Natural killer cell (primary cell): Measurements from ENCODE around the gene OPRD1. TPM values are rescaled to one million over a fixed set of nuclear protein-coding genes. Genes with fewer than 3 reads are reported as not detected.
"Not testable (repeated sequence)": the region's sequence is repeated elsewhere in the genome, so short reads cannot be mapped to it uniquely, and the experiment has no call there.

Source experiments
- ATAC-seq, 3 donors: fragments of 150-1000 bp in 2 of 3; fragments of 200-7000 bp in 1 of 3; cut with Tn5 transposase; 1 replicate in 1 of 3; 2 replicates in 2 of 3; pipeline ENCODE4 v1.10.0; 2021; ENCODE audit warnings: mild to moderate bottlenecking in 2 of 3, moderate library complexity in 2 of 3
- DNase-seq, 2 donors: peaks; one replicate each; pipeline versions ENCODE4 v3.0.0 to v3.0.0-alpha.2; 2013 to 2021; ENCODE audit warnings: mixed read lengths in 1 of 2
- H3K27ac ChIP-seq: one replicate; pipeline ENCODE4 v1.5.1; 2013; ENCODE audit warnings: mild to moderate bottlenecking, low read length
- H3K27me3 ChIP-seq: one replicate; pipeline ENCODE4 v1.6.1; 2013; ENCODE audit warnings: low read length; ENCODE audit not compliant: control insufficient read depth, insufficient read depth
- H3K36me3 ChIP-seq: one replicate; pipeline ENCODE4 v1.6.1; 2013; ENCODE audit warnings: low read length; ENCODE audit not compliant: control insufficient read depth, insufficient read depth
- H3K4me1 ChIP-seq: one replicate; pipeline ENCODE4 v1.6.1; 2013; ENCODE audit warnings: low read length; ENCODE audit not compliant: control insufficient read depth, insufficient read depth
- H3K4me3 ChIP-seq: one replicate; pipeline ENCODE4 v1.5.1; 2013; ENCODE audit warnings: low read length
- H3K9me3 ChIP-seq: one replicate; pipeline ENCODE4 v1.6.1; 2013; ENCODE audit warnings: low read length; ENCODE audit not compliant: control insufficient read depth, insufficient read depth
- H3K27ac Mint-ChIP-seq, 2 donors: one replicate each; pipeline ENCODE4 v1.8.0; 2022; ENCODE audit warnings: mild to moderate bottlenecking in 2 of 2, mixed read lengths in 2 of 2, moderate library complexity in 1 of 2
- H3K27me3 Mint-ChIP-seq, 2 donors: one replicate each; pipeline ENCODE4 v1.8.0; 2022; ENCODE audit warnings: low read depth in 2 of 2, mixed read lengths in 2 of 2
- H3K36me3 Mint-ChIP-seq: one replicate; pipeline ENCODE4 v1.8.0; 2022; ENCODE audit warnings: mixed read lengths
- H3K4me1 Mint-ChIP-seq, 2 donors: one replicate each; pipeline ENCODE4 v1.8.0; 2022; ENCODE audit warnings: mixed read lengths in 2 of 2
- H3K4me3 Mint-ChIP-seq: one replicate; pipeline ENCODE4 v1.8.0; 2022; ENCODE audit warnings: mild to moderate bottlenecking, moderate library complexity, mixed read lengths
- H3K9me3 Mint-ChIP-seq, 2 donors: one replicate each; pipeline ENCODE4 v1.8.0; 2022; ENCODE audit warnings: mixed read lengths in 2 of 2
- WGBS: methylation state at CpG from one replicate; pipeline ENCODE4 v1.1.7; 2013; ENCODE audit warnings: missing lambda C conversion rate; ENCODE audit not compliant: insufficient coverage; 5-methylcytosine and 5-hydroxymethylcytosine counted together
- intact Hi-C: fragments of 100-400 bp; cut with micrococcal nuclease; formaldehyde crosslinking; loops from one replicate; pipeline ENCODE4 v1.14.2; 2022
- total RNA-seq, 4 donors: library from RNA; stranded (reverse); fragments of 120-200 nt in 1 of 4; gene quantifications; one replicate each; pipeline versions ENCODE4 v1.2.3 to v1.2.4, GENCODE V29; 2013 to 2022
- TF ChIP-seq, protein P1 (sequence below): fragments of 200-600 bp; IDR thresholded peaks from one replicate; pipeline ENCODE4 v1.8.0; 2022; ENCODE audit warnings: antibody characterized with exemption

OPRD1 gene
- total RNA-seq, 3 donors from 2014 or later (not counting 1 experiment from before 2014, with no cell fraction given), result not detected

DNA sequence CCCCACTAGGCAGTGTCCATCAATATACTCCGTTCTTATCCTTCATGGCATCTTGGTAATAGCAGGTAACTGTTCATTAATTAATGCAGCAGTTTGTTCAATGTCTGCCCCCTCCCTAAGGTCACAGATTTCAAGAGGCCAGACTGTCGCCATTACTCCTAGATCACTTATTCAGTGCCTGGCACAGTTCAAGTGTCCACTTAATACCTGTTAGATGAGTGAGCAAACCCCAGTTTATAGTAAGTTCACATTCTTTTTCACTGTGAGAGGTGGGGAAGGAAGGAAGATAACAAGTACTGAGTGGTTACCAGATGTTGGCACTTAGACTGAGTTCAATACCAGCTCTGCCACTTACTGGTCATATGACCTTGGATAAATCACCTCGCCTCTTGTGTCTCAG lies 36.4 kb downstream of the OPRD1 start:
- DNase-seq, result no peak
- Mint-ChIP-seq H3K27me3 (peaks cover 0 to 15% of the 10 kb centered on the region in 2 donors), H3K4me3 (no peak overlapping the region), H3K4me1 (no peaks in the 10 kb centered on the region), H3K9me3 (no peaks in the 10 kb centered on the region), H3K36me3 (no peaks in the 10 kb centered on the region), H3K27ac (no peak overlapping the region)
- H3K27ac ChIP-seq, result no peak overlapping the region
- no peaks in the 10 kb centered on the region for H3K4me1 ChIP-seq
- WGBS, result 95% methylated on average over 3 of the region's 3 CpGs
- no peak for ATAC-seq
- H3K36me3 ChIP-seq, result no peaks in the 10 kb centered on the region
- no peak overlapping the region for H3K4me3 ChIP-seq
- H3K9me3 ChIP-seq, result no peaks in the 10 kb centered on the region
- TF ChIP-seq, protein P1, sequence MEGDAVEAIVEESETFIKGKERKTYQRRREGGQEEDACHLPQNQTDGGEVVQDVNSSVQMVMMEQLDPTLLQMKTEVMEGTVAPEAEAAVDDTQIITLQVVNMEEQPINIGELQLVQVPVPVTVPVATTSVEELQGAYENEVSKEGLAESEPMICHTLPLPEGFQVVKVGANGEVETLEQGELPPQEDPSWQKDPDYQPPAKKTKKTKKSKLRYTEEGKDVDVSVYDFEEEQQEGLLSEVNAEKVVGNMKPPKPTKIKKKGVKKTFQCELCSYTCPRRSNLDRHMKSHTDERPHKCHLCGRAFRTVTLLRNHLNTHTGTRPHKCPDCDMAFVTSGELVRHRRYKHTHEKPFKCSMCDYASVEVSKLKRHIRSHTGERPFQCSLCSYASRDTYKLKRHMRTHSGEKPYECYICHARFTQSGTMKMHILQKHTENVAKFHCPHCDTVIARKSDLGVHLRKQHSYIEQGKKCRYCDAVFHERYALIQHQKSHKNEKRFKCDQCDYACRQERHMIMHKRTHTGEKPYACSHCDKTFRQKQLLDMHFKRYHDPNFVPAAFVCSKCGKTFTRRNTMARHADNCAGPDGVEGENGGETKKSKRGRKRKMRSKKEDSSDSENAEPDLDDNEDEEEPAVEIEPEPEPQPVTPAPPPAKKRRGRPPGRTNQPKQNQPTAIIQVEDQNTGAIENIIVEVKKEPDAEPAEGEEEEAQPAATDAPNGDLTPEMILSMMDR, result no peak
- intact Hi-C loops, result no loop called here
- H3K27me3 ChIP-seq, result no peaks in the 10 kb centered on the region

DNA sequence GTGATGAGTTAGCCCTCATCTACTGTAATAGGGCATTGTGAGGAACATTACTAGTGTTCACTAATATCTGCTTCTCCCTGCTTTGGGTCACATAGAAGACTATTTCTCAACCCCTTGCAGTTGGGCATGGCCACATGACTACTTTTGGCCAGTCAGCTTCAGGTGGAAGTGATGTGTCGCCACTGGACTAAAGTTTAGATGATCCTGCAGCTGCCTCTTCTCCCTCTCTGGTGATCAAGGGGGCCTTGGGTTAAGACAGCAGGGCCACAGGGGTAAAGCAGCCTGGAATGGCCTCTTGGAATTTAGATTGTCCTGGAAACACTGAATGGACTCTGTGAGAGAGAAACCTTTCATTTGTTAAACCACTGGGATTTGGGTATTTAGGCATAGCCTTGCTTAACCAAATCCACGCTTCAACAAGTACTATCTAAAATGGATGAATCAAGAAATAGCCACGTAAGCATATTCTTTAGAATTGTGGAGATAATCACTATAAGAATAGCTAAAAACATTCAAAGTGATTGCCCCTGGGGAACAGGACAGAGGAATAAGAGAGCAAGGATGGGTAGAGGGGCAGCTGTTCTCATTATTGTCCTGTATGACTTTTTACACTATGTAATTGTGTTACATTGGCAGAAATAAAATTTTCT lies 41.2 kb downstream of the OPRD1 start:
- no peak overlapping the region for H3K4me3 Mint-ChIP-seq
- 70% methylated on average over 1 of the region's 3 CpGs for WGBS

DNA sequence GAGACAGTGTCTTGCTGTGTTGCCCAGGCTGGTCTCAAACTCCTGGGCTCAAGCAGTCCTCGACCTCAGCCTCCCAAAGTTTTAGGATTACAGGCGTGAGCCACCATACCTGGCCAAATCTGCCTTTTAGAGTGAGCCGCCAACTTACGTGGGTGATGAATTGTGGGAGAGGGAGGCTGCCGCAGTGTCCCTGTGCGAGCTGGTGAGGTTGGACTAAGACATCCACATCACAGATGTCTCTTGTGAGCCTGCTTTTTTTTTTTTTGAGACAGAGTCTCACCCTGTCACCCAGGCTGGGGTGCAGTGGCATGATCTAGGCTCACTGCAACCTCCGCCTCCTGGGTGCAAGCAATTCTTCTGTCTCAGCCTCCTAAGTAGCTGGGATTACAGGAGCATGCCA lies 42.4 kb downstream of the OPRD1 start:
- WGBS, result 88% methylated on average over 7 of the region's 7 CpGs
- H3K27ac Mint-ChIP-seq, result not testable (repeated sequence)

More for the DNA sequence above, 41.2 kb downstream of the OPRD1 start:
- Mint-ChIP-seq H3K36me3 (no peaks in the 10 kb centered on the region), H3K9me3 (no peaks in the 10 kb centered on the region), H3K4me1 (peaks cover 6 to 8% of the 10 kb centered on the region in 2 donors), H3K27me3 (peaks cover 0 to 21% of the 10 kb centered on the region in 2 donors), H3K27ac (no peak overlapping the region)
- Histone ChIP-seq H3K27ac (no peak overlapping the region), H3K27me3 (no peaks in the 10 kb centered on the region), H3K36me3 (no peaks in the 10 kb centered on the region), H3K4me1 (no peaks in the 10 kb centered on the region), H3K4me3 (no peak overlapping the region), H3K9me3 (no peaks in the 10 kb centered on the region)
- no peak for DNase-seq
- ATAC-seq, result no peak
- intact Hi-C loops, result no loop called here
- TF ChIP-seq, protein P1, result no peak

DNA sequence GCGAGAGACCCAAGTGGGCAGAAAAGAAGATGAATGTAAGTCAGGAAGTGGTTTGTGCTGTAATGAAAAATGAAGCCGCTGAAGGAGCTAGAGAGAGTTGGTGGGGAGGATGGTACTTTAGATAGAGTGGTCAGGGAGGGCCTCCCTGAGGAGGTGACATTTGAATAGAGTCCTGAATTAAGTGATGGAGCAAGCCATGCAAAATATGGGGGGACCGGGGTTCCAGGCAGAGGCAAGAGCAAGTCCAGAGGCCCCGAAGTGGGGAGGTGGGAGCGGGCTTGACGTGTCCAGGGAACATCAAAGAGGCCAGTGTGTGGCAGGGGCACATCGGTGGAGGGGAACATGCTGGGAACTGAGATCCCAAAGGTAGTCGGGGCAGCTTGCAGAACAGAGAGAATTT lies 43.1 kb downstream of the OPRD1 start:
- Histone ChIP-seq H3K9me3 (no peaks in the 10 kb centered on the region), H3K27me3 (no peaks in the 10 kb centered on the region), H3K36me3 (no peaks in the 10 kb centered on the region), H3K4me3 (no peak overlapping the region), H3K27ac (no peak overlapping the region), H3K4me1 (no peaks in the 10 kb centered on the region)
- TF ChIP-seq, protein P1, result no peak
- no peak for DNase-seq
- H3K4me1 Mint-ChIP-seq, result peaks cover 6 to 8% of the 10 kb centered on the region in 2 donors
- intact Hi-C loops, result no loop called here
- H3K9me3 Mint-ChIP-seq, result no peaks in the 10 kb centered on the region
- peaks cover 0 to 14% of the 10 kb centered on the region in 2 donors for H3K27me3 Mint-ChIP-seq
- H3K36me3 Mint-ChIP-seq, result no peaks in the 10 kb centered on the region
- peak overlapping the region in 1 of 2 donors; percentile 23 for H3K27ac Mint-ChIP-seq
- H3K4me3 Mint-ChIP-seq, result no peak overlapping the region
- 63% methylated on average over 8 of the region's 8 CpGs for WGBS
- ATAC-seq, result no peak

More for the DNA sequence above, 42.4 kb downstream of the OPRD1 start:
- H3K4me1 ChIP-seq, H3K27me3 ChIP-seq, H3K36me3 ChIP-seq, DNase-seq, ATAC-seq, H3K4me1 Mint-ChIP-seq, H3K36me3 Mint-ChIP-seq, intact Hi-C loops, H3K9me3 ChIP-seq, H3K27ac ChIP-seq, H3K9me3 Mint-ChIP-seq, H3K4me3 ChIP-seq, H3K4me3 Mint-ChIP-seq: not testable (repeated sequence)
- peaks cover 0 to 16% of the 10 kb centered on the region in 2 donors for H3K27me3 Mint-ChIP-seq
